Measurements from ENCODE around the gene SCRT2.
"Not testable (repeated sequence)": the region's sequence is repeated elsewhere in the genome, so short reads cannot be mapped to it uniquely, and the experiment has no call there.

Gene SCRT2

GRCh38 chr20:675453-676314, at the start of gene SCRT2:
SCRT2 (minus strand) TSS chr20:675802; CDS start chr20:675601, 201 bp downstream.
- Histone ChIP-seq H3K4me3 (ENCODE audit: low read depth in 1 of 2, low read length in 2 of 2) (no peak within 1 kb of the TSS), H3K27me3 (ENCODE audit: control insufficient read depth in 1 of 2, insufficient read depth in 2 of 2, low read length in 2 of 2) (peaks cover 42 to 58% of the 10 kb centered on the region in 2 donors), H3K9me3 (ENCODE audit: control insufficient read depth in 1 of 2, low read length in 2 of 2) (no peaks in the 10 kb centered on the region), H3K4me1 (ENCODE audit: control insufficient read depth in 1 of 2, insufficient read depth in 2 of 2, low read length in 2 of 2) (peaks cover 0 to 5% of the 10 kb centered on the region in 2 donors), H3K9ac (ENCODE audit: low read depth in 1 of 2, low read length in 2 of 2) (no peak within 1 kb of the TSS), H3K36me3 (ENCODE audit: control insufficient read depth in 1 of 2, insufficient read depth in 2 of 2, low read length in 2 of 2) (no peaks in the 10 kb centered on the region), H3K27ac (ENCODE audit: low read depth, low read length) (no peak within 1 kb of the TSS)

GRCh38 chr20:724797-725196, 49.2 kb upstream of the SCRT2 start:
- not testable (repeated sequence) for H3K4me1 ChIP-seq (ENCODE audit: control insufficient read depth in 1 of 2, insufficient read depth in 2 of 2, low read length in 2 of 2); H3K36me3 ChIP-seq (ENCODE audit: control insufficient read depth in 1 of 2, insufficient read depth in 2 of 2, low read length in 2 of 2); H3K27ac ChIP-seq (ENCODE audit: low read depth, low read length); H3K9me3 ChIP-seq (ENCODE audit: control insufficient read depth in 1 of 2, low read length in 2 of 2); H3K9ac ChIP-seq (ENCODE audit: low read depth in 1 of 2, low read length in 2 of 2); H3K4me3 ChIP-seq (ENCODE audit: low read depth in 1 of 2, low read length in 2 of 2)
- peaks cover 27 to 37% of the 10 kb centered on the region in 2 donors for H3K27me3 ChIP-seq (ENCODE audit: control insufficient read depth in 1 of 2, insufficient read depth in 2 of 2, low read length in 2 of 2)

- Histone ChIP-seq H3K9me3 (ENCODE audit: control insufficient read depth in 1 of 2, low read length in 2 of 2) (no peaks in the 10 kb centered on the region), H3K27ac (ENCODE audit: low read depth, low read length) (no peak overlapping the region), H3K27me3 (ENCODE audit: control insufficient read depth in 1 of 2, insufficient read depth in 2 of 2, low read length in 2 of 2) (peaks cover 20 to 33% of the 10 kb centered on the region in 2 donors), H3K9ac (ENCODE audit: low read depth in 1 of 2, low read length in 2 of 2) (no peak overlapping the region), H3K4me3 (ENCODE audit: low read depth in 1 of 2, low read length in 2 of 2) (no peak overlapping the region), H3K4me1 (ENCODE audit: control insufficient read depth in 1 of 2, insufficient read depth in 2 of 2, low read length in 2 of 2) (no peaks in the 10 kb centered on the region), H3K36me3 (ENCODE audit: control insufficient read depth in 1 of 2, insufficient read depth in 2 of 2, low read length in 2 of 2) (no peaks in the 10 kb centered on the region)
Measured at GRCh38 chr20:723756-724155, 48.2 kb upstream of the SCRT2 start.

DNA sequence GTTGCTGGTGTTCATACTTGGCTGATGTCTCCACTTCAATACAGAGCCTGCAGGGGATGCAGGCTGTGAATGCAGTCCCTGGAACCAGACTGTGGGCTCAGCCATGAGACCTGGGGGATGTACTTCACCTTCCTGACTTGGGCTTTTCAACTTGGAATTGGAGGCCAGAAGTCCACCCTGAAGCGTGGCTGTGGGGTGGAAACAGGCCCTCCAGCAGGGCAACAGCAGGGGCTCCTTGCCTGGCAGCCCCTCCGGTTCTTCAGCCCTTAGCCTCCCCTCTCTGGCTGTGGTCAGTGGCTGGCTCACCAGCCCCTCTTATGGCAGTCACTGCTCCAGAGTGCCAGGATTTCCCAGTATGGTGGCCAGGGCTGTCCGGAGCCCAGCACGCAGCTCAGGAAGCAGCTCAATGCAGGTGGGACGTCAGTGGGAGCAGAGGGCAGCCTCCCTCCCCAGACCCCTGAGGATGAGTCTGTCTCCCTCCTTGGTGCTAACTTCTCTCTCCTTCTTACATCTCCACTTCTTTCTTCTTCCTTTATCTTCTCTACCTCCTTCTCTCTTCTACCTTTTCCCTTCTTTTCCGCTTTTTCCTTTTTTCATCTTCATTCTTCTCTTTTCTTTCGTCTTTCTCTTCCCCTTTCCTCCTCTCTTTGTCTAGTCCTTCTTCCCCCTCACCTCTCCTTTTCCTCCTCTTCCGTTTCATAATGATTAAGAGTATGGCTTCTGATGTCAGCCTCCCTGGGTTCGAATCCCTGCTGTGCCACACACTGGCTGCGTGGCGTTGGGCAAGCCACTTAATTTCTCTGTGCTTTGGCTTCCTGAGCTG, 47.4 kb upstream of the SCRT2 start:
- Histone ChIP-seq H3K4me3 (ENCODE audit: low read depth in 1 of 2, low read length in 2 of 2) (no peak overlapping the region), H3K27ac (ENCODE audit: low read depth, low read length) (no peak overlapping the region), H3K9me3 (ENCODE audit: control insufficient read depth in 1 of 2, low read length in 2 of 2) (no peaks in the 10 kb centered on the region), H3K27me3 (ENCODE audit: control insufficient read depth in 1 of 2, insufficient read depth in 2 of 2, low read length in 2 of 2) (peaks cover 16 to 26% of the 10 kb centered on the region in 2 donors), H3K4me1 (ENCODE audit: control insufficient read depth in 1 of 2, insufficient read depth in 2 of 2, low read length in 2 of 2) (no peaks in the 10 kb centered on the region), H3K36me3 (ENCODE audit: control insufficient read depth in 1 of 2, insufficient read depth in 2 of 2, low read length in 2 of 2) (no peaks in the 10 kb centered on the region), H3K9ac (ENCODE audit: low read depth in 1 of 2, low read length in 2 of 2) (no peak overlapping the region)

- Histone ChIP-seq H3K27ac (ENCODE audit: low read depth, low read length) (no peak overlapping the region), H3K9ac (ENCODE audit: low read depth in 1 of 2, low read length in 2 of 2) (no peak overlapping the region), H3K4me1 (ENCODE audit: control insufficient read depth in 1 of 2, insufficient read depth in 2 of 2, low read length in 2 of 2) (no peaks in the 10 kb centered on the region), H3K4me3 (ENCODE audit: low read depth in 1 of 2, low read length in 2 of 2) (no peak overlapping the region), H3K27me3 (ENCODE audit: control insufficient read depth in 1 of 2, insufficient read depth in 2 of 2, low read length in 2 of 2) (peaks cover 13 to 25% of the 10 kb centered on the region in 2 donors), H3K36me3 (ENCODE audit: control insufficient read depth in 1 of 2, insufficient read depth in 2 of 2, low read length in 2 of 2) (no peaks in the 10 kb centered on the region), H3K9me3 (ENCODE audit: control insufficient read depth in 1 of 2, low read length in 2 of 2) (no peaks in the 10 kb centered on the region)
Measured at GRCh38 chr20:721876-722275, 46.3 kb upstream of the SCRT2 start.

GRCh38 chr20:719816-720215, 44.2 kb upstream of the SCRT2 start:
- H3K4me3 ChIP-seq (ENCODE audit: low read depth in 1 of 2, low read length in 2 of 2), result no peak overlapping the region
- H3K27me3 ChIP-seq (ENCODE audit: control insufficient read depth in 1 of 2, insufficient read depth in 2 of 2, low read length in 2 of 2), result peaks cover 7 to 17% of the 10 kb centered on the region in 2 donors
- no peaks in the 10 kb centered on the region for H3K9me3 ChIP-seq (ENCODE audit: control insufficient read depth in 1 of 2, low read length in 2 of 2)
- H3K9ac ChIP-seq (ENCODE audit: low read depth in 1 of 2, low read length in 2 of 2), result no peak overlapping the region
- no peak overlapping the region for H3K27ac ChIP-seq (ENCODE audit: low read depth, low read length)
- H3K4me1 ChIP-seq (ENCODE audit: control insufficient read depth in 1 of 2, insufficient read depth in 2 of 2, low read length in 2 of 2), result no peaks in the 10 kb centered on the region
- no peaks in the 10 kb centered on the region for H3K36me3 ChIP-seq (ENCODE audit: control insufficient read depth in 1 of 2, insufficient read depth in 2 of 2, low read length in 2 of 2)

DNA sequence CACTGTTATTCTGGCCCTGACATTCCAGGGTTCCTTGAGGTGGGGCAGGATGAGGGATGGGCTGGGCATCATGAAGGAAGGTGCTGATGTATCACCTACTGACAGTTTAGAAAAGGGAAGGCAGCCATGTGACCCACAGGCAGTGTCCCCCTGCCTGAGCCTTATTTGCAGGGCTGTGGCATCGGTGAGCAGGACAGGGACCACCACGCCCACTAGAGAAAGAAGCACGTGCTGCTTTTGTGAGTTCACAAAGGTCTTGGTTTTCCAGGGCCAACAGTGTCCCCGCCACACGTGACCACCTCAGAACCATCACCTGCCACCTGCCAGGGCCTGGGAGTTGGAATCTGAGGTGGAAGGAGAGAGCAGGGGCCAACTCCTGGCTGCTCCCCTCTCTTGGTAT, 43.5 kb upstream of the SCRT2 start:
- H3K4me1 ChIP-seq (ENCODE audit: control insufficient read depth in 1 of 2, insufficient read depth in 2 of 2, low read length in 2 of 2), result no peaks in the 10 kb centered on the region
- no peaks in the 10 kb centered on the region for H3K9me3 ChIP-seq (ENCODE audit: control insufficient read depth in 1 of 2, low read length in 2 of 2)
- H3K4me3 ChIP-seq (ENCODE audit: low read depth in 1 of 2, low read length in 2 of 2), result no peak overlapping the region
- no peaks in the 10 kb centered on the region for H3K36me3 ChIP-seq (ENCODE audit: control insufficient read depth in 1 of 2, insufficient read depth in 2 of 2, low read length in 2 of 2)
- no peak overlapping the region for H3K9ac ChIP-seq (ENCODE audit: low read depth in 1 of 2, low read length in 2 of 2)
- no peak overlapping the region for H3K27ac ChIP-seq (ENCODE audit: low read depth, low read length)
- H3K27me3 ChIP-seq (ENCODE audit: control insufficient read depth in 1 of 2, insufficient read depth in 2 of 2, low read length in 2 of 2), result peaks cover 7 to 15% of the 10 kb centered on the region in 2 donors

GRCh38 chr20:717832-718231, 42.2 kb upstream of the SCRT2 start:
- Histone ChIP-seq H3K4me1 (ENCODE audit: control insufficient read depth in 1 of 2, insufficient read depth in 2 of 2, low read length in 2 of 2) (no peaks in the 10 kb centered on the region), H3K9ac (ENCODE audit: low read depth in 1 of 2, low read length in 2 of 2) (no peak overlapping the region), H3K9me3 (ENCODE audit: control insufficient read depth in 1 of 2, low read length in 2 of 2) (no peaks in the 10 kb centered on the region), H3K27ac (ENCODE audit: low read depth, low read length) (no peak overlapping the region), H3K4me3 (ENCODE audit: low read depth in 1 of 2, low read length in 2 of 2) (no peak overlapping the region), H3K36me3 (ENCODE audit: control insufficient read depth in 1 of 2, insufficient read depth in 2 of 2, low read length in 2 of 2) (no peaks in the 10 kb centered on the region), H3K27me3 (ENCODE audit: control insufficient read depth in 1 of 2, insufficient read depth in 2 of 2, low read length in 2 of 2) (peaks cover 6 to 12% of the 10 kb centered on the region in 2 donors)

- H3K9ac ChIP-seq (ENCODE audit: low read depth in 1 of 2, low read length in 2 of 2), result no peak overlapping the region
- no peak overlapping the region for H3K4me3 ChIP-seq (ENCODE audit: low read depth in 1 of 2, low read length in 2 of 2)
- no peaks in the 10 kb centered on the region for H3K4me1 ChIP-seq (ENCODE audit: control insufficient read depth in 1 of 2, insufficient read depth in 2 of 2, low read length in 2 of 2)
- no peak overlapping the region for H3K27ac ChIP-seq (ENCODE audit: low read depth, low read length)
- H3K36me3 ChIP-seq (ENCODE audit: control insufficient read depth in 1 of 2, insufficient read depth in 2 of 2, low read length in 2 of 2), result no peaks in the 10 kb centered on the region
- peaks cover 4 to 12% of the 10 kb centered on the region in 2 donors for H3K27me3 ChIP-seq (ENCODE audit: control insufficient read depth in 1 of 2, insufficient read depth in 2 of 2, low read length in 2 of 2)
- no peaks in the 10 kb centered on the region for H3K9me3 ChIP-seq (ENCODE audit: control insufficient read depth in 1 of 2, low read length in 2 of 2)
Measured at GRCh38 chr20:717271-717670, 41.7 kb upstream of the SCRT2 start.

GRCh38 chr20:714453-714852, 38.9 kb upstream of the SCRT2 start:
- Histone ChIP-seq H3K9ac (ENCODE audit: low read depth in 1 of 2, low read length in 2 of 2) (no peak overlapping the region), H3K36me3 (ENCODE audit: control insufficient read depth in 1 of 2, insufficient read depth in 2 of 2, low read length in 2 of 2) (no peaks in the 10 kb centered on the region), H3K9me3 (ENCODE audit: control insufficient read depth in 1 of 2, low read length in 2 of 2) (no peaks in the 10 kb centered on the region), H3K27me3 (ENCODE audit: control insufficient read depth in 1 of 2, insufficient read depth in 2 of 2, low read length in 2 of 2) (peaks cover 20 to 23% of the 10 kb centered on the region in 2 donors), H3K4me1 (ENCODE audit: control insufficient read depth in 1 of 2, insufficient read depth in 2 of 2, low read length in 2 of 2) (no peaks in the 10 kb centered on the region), H3K4me3 (ENCODE audit: low read depth in 1 of 2, low read length in 2 of 2) (no peak overlapping the region), H3K27ac (ENCODE audit: low read depth, low read length) (no peak overlapping the region)
